Glomerular visceral epithelial cell (primary cell): ENCODE results near the gene OR10H5.
"Not testable (repeated sequence)": the region's sequence is repeated elsewhere in the genome, so short reads cannot be mapped to it uniquely, and the experiment has no call there.

Experiments used
- DNase-seq: peaks from one replicate; pipeline ENCODE4 v3.0.0-alpha.2; 2016; ENCODE audit errors: extremely low spot score

OR10H5 gene

DNA sequence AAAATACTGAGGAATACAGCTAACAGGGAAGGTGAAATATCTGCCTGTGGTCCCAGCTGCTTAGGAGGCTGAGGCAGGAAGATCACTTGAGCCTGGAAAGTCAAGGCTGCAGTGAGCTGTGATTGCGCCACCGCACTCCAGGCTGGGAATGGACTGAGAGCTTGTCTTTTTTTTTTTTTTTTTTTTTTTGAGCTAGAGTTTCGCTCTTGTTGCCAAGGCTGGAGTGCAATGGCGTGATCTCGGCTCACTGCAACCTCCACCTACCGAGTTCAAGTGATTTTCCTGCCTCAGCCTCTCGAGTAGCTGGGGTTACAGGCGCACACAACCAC, 56.4 kb downstream of the OR10H5 start:
- DNase-seq, result not testable (repeated sequence)

DNA sequence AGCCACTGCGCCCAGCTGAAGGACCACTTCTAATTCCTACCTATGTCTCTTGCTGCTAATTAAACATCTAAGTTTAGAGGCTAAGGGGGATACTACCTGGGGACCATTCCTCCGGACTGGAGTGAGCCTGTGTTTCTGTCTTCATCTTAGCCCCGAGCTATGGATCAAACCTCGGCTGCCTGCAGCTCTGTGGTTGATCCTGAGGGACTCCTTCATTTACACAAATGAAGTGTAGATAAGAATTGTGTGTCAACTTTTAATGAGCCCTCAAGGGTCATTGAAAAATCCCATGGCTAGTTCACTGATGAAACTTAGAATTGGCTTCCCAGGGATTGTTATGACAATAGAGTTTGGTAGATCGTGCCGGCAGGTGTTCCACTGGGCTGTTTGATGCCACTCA, 59.5 kb downstream of the OR10H5 start:
- DNase-seq, result no peak

DNA sequence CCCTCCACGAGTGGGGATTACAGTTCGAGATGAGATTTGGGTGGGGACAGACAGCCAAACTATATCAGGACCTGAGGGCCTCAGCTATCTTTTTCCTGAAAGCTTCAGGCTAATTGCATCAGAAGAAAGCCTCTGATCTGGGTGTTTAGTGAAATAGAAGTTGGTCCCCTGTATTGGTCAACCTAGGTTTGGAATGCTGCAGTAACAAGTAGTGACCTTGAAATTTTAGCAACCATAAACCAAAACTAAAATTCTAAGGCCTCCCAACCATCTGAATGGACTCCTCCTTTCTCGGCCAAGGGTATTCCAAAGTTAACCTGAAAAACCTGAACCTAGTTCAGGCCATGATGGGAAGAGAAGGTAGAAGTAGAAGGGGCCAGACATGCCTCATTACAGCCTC, 62.9 kb downstream of the OR10H5 start:
- no peak for DNase-seq
